Gastrocnemius medialis (tissue), 4 donors: Measurements from ENCODE around the gene SLAIN1. TPM values are rescaled to one million over a fixed set of nuclear protein-coding genes. Genes with fewer than 3 reads are reported as not detected.

ENCODE experiments used
- ATAC-seq, 2 donors: fragments of 150-250 bp; one replicate each; pipeline ENCODE4 v1.9.1; 2016
- DNase-seq, 2 donors: peaks; one replicate each; pipeline ENCODE4 v3.0.0-alpha.2; 2019
- H3K27ac ChIP-seq, 4 donors: fragments of 200-600 bp; sonication (generic); 1 replicate in 1 of 4; 2 replicates in 3 of 4; pipeline ENCODE4 v1.5.1; 2016 to 2018; ENCODE audit warnings: mild to moderate bottlenecking in 2 of 4, moderate library complexity in 1 of 4
- H3K27me3 ChIP-seq, 3 donors: fragments of 200-600 bp; sonication (generic) in 2 of 3; 1 replicate in 1 of 3; 2 replicates in 2 of 3; pipeline versions ENCODE4 v1.5.1 to v1.6.0; 2016 to 2019; ENCODE audit warnings: mild to moderate bottlenecking in 1 of 3, moderate library complexity in 1 of 3
- H3K36me3 ChIP-seq, 2 donors: fragments of 200-600 bp; sonication (generic) in 1 of 2; one replicate each; pipeline ENCODE4 v1.5.1; 2017 to 2018
- H3K4me1 ChIP-seq, 2 donors: fragments of 200-600 bp; sonication (generic) in 1 of 2; one replicate each; pipeline ENCODE4 v1.5.1; 2016 to 2017; ENCODE audit warnings: mild to moderate bottlenecking in 2 of 2
- H3K4me3 ChIP-seq, 4 donors: fragments of 200-600 bp; sonication (generic) in 3 of 4; 1 replicate in 1 of 4; 2 replicates in 3 of 4; pipeline ENCODE4 v1.5.1; 2016 to 2019; ENCODE audit warnings: mild to moderate bottlenecking in 2 of 4
- H3K9me3 ChIP-seq, 3 donors: fragments of 200-600 bp; sonication (generic) in 2 of 3; 1 replicate in 1 of 3; 2 replicates in 2 of 3; pipeline ENCODE4 v1.5.1; 2016 to 2019
- CTCF ChIP-seq, 5 experiments: fragments of 450-650 bp in 3 of 5; fragments of 200-600 bp in 2 of 5; sonication (generic) in 2 of 5; IDR thresholded peaks in 4 of 5; conservative IDR thresholded peaks in 1 of 5; 1 replicate in 4 of 5; 2 replicates in 1 of 5; pipeline ENCODE4 v1.5.1; 2016 to 2019; ENCODE audit warnings: antibody characterized with exemption in 5 of 5, mild to moderate bottlenecking in 3 of 5, moderate library complexity in 3 of 5
- POLR2A ChIP-seq, 2 donors: fragments of 450-650 bp; IDR thresholded peaks; one replicate each; pipeline ENCODE4 v1.6.1; 2017; ENCODE audit warnings: antibody characterized with exemption in 2 of 2, mild to moderate bottlenecking in 2 of 2, moderate library complexity in 2 of 2
- in situ Hi-C, 4 donors: fragments of 200-750 bp; cut with MboI; loops; one replicate each; pipeline versions ENCODE4 v1.15.0 to v1.8.0; 2017; ENCODE audit warnings: low sequenced_read_pairs in 4 of 4
- intact Hi-C: fragments of 100-400 bp; cut with DNase I; formaldehyde crosslinking; loops from one replicate; pipeline ENCODE4 v1.15.1; 2023; ENCODE audit warnings: low total_unique reads
- total RNA-seq, 4 donors: library from RNA; depleted of rRNA; stranded (reverse); fragments of >200 nt; gene quantifications; one replicate each; pipeline versions ENCODE4 v1.1.0 to v1.2.3, GENCODE V29; 2016

SLAIN1 gene
- total RNA-seq, 4 donors from 2014 or later = 3.2 to 17.5 (median 9.9) TPM

GRCh38 chr13:77698201-77699058 is 943 bp downstream of the SLAIN1 start:
- no peak for DNase-seq
- TF ChIP-seq CTCF (IDR thresholded peaks at IDR 0.05 in 4 of 5, conservative IDR thresholded peaks at IDR 0.05 in 1 of 5) (no peak), POLR2A (IDR thresholded peaks at IDR 0.05) (no peak)
- H3K4me3 ChIP-seq = peak overlapping the region; percentile 55 to 88 (median 74)
- intact Hi-C loops = no loop called here
- peak; percentile 39 for ATAC-seq
- H3K9me3 ChIP-seq = no peaks in the 10 kb centered on the region
- H3K27ac ChIP-seq = peak overlapping the region in 1 of 4 donors; percentile 30
- H3K4me1 ChIP-seq = peaks cover 13 to 15% of the 10 kb centered on the region in 2 donors
- in situ Hi-C loops = no loop called here
- H3K27me3 ChIP-seq = no peaks in the 10 kb centered on the region
- H3K36me3 ChIP-seq = no peaks in the 10 kb centered on the region

GRCh38 chr13:77699059-77699680 is 1.7 kb downstream of the SLAIN1 start:
- DNase-seq (no peak), ATAC-seq (no peak)
- Histone ChIP-seq H3K9me3 (no peaks in the 10 kb centered on the region), H3K4me3 (peak overlapping the region; percentile 55 to 88 (median 74)), H3K27me3 (no peaks in the 10 kb centered on the region), H3K27ac (peak overlapping the region in 1 of 4 donors; percentile 30), H3K36me3 (no peaks in the 10 kb centered on the region), H3K4me1 (peaks cover 13 to 15% of the 10 kb centered on the region in 2 donors)
- intact Hi-C loops (no loop called here), in situ Hi-C loops (no loop called here)
- TF ChIP-seq POLR2A (IDR thresholded peaks at IDR 0.05) (no peak), CTCF (IDR thresholded peaks at IDR 0.05 in 4 of 5, conservative IDR thresholded peaks at IDR 0.05 in 1 of 5) (no peak)

- no peak for DNase-seq
- no peak overlapping the region for H3K27ac ChIP-seq
- TF ChIP-seq CTCF (IDR thresholded peaks at IDR 0.05 in 4 of 5, conservative IDR thresholded peaks at IDR 0.05 in 1 of 5) = no peak
- no peak for TF ChIP-seq POLR2A (IDR thresholded peaks at IDR 0.05)
- H3K27me3 ChIP-seq = no peaks in the 10 kb centered on the region
- peaks cover 13 to 15% of the 10 kb centered on the region in 2 donors for H3K4me1 ChIP-seq
- H3K4me3 ChIP-seq = no peak overlapping the region
- H3K36me3 ChIP-seq = no peaks in the 10 kb centered on the region
- H3K9me3 ChIP-seq = no peaks in the 10 kb centered on the region
- in situ Hi-C loops = no loop called here
- intact Hi-C loops = no loop called here
- ATAC-seq = no peak
Observed at GRCh38 chr13:77701305-77701704, 3.8 kb downstream of the SLAIN1 start.

- Histone ChIP-seq H3K27ac (no peak overlapping the region), H3K4me3 (no peak overlapping the region), H3K36me3 (no peaks in the 10 kb centered on the region), H3K27me3 (no peaks in the 10 kb centered on the region), H3K9me3 (no peaks in the 10 kb centered on the region), H3K4me1 (peaks cover 10 to 13% of the 10 kb centered on the region in 2 donors)
- no peak for ATAC-seq
- in situ Hi-C loops = no loop called here
- TF ChIP-seq POLR2A (IDR thresholded peaks at IDR 0.05) = no peak
- no peak for TF ChIP-seq CTCF (IDR thresholded peaks at IDR 0.05 in 4 of 5, conservative IDR thresholded peaks at IDR 0.05 in 1 of 5)
- intact Hi-C loops = no loop called here
- no peak for DNase-seq
Observed at GRCh38 chr13:77702366-77702765, 4.9 kb downstream of the SLAIN1 start.
